ENCODE data around the gene TDRD1. TPM values are rescaled to one million over a fixed set of nuclear protein-coding genes. Genes with fewer than 3 reads are reported as not detected.

Gene TDRD1
- total RNA-seq, 3 donors from 2014 or later (not counting 1 experiment from before 2014, with no cell fraction given) = 0.08 to 0.33 (median 0.09) TPM

DNA sequence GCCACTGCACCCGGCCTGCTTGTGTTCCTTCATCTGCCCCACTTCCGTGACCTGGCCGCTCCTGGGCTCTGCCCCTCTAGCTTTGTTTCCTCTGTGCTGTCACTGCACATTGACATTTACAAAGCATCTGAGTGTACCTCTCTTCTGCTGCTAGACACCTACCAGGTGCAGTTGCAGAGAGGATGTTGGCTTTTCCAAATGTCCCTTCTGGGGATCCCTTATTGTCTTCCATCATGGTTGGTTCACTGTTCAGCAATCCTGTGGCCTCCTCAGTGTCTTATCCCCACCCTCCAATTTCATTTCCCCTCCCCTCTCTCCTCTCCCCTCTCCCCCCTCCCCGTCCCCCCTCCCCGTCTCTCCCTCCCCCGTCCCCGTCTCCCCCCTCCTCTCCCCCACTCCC, 73.7 kb downstream of the TDRD1 start:
- no peaks in the 10 kb centered on the region for H3K9me3 Mint-ChIP-seq
- H3K27ac ChIP-seq (ENCODE audit: low read length) = no peak overlapping the region
- no peaks in the 10 kb centered on the region for H3K36me3 Mint-ChIP-seq
- no peak for ATAC-seq
- H3K27ac Mint-ChIP-seq = no peak overlapping the region
- WGBS (ENCODE audit: insufficient coverage) = 94% methylated on average over 3 of the region's 7 CpGs
- H3K9me3 ChIP-seq (ENCODE audit: control insufficient read depth, insufficient read depth, low read length) = no peaks in the 10 kb centered on the region
- TF ChIP-seq, protein P1, sequence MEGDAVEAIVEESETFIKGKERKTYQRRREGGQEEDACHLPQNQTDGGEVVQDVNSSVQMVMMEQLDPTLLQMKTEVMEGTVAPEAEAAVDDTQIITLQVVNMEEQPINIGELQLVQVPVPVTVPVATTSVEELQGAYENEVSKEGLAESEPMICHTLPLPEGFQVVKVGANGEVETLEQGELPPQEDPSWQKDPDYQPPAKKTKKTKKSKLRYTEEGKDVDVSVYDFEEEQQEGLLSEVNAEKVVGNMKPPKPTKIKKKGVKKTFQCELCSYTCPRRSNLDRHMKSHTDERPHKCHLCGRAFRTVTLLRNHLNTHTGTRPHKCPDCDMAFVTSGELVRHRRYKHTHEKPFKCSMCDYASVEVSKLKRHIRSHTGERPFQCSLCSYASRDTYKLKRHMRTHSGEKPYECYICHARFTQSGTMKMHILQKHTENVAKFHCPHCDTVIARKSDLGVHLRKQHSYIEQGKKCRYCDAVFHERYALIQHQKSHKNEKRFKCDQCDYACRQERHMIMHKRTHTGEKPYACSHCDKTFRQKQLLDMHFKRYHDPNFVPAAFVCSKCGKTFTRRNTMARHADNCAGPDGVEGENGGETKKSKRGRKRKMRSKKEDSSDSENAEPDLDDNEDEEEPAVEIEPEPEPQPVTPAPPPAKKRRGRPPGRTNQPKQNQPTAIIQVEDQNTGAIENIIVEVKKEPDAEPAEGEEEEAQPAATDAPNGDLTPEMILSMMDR (IDR thresholded peaks at IDR 0.05) = no peak
- no peak for DNase-seq
- no peaks in the 10 kb centered on the region for H3K36me3 ChIP-seq (ENCODE audit: control insufficient read depth, insufficient read depth, low read length)
- H3K4me1 ChIP-seq (ENCODE audit: control insufficient read depth, insufficient read depth, low read length) = no peaks in the 10 kb centered on the region
- intact Hi-C loops (cut with micrococcal nuclease) = no loop called here
- peaks cover 0 to 4% of the 10 kb centered on the region in 2 donors for H3K27me3 Mint-ChIP-seq (ENCODE audit: low read depth in 2 of 2)
- no peaks in the 10 kb centered on the region for H3K27me3 ChIP-seq (ENCODE audit: control insufficient read depth, insufficient read depth, low read length)
- H3K4me3 ChIP-seq (ENCODE audit: low read length) = no peak overlapping the region
- no peaks in the 10 kb centered on the region for H3K4me1 Mint-ChIP-seq
- no peak overlapping the region for H3K4me3 Mint-ChIP-seq

DNA sequence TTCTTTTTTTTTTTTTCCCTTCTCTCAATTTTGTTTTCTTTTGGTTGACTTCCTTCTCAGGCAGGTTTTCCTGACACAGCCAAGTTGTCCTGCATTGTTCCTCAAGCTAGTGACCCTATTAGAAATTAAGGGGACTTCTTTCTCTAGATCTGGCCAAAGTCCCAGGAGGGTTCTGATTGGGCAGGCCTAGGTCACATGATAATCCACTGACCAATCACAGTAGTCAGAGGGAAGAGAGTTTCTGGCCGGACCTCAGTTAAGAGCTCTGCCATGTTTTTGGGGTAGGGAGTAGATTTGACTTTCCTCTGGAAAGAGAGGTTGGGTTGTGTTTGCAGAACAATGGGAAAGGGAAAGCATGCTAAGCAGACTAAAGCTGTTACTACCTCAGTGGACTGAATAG, 76.1 kb downstream of the TDRD1 start:
- Histone ChIP-seq H3K27me3 (ENCODE audit: control insufficient read depth, insufficient read depth, low read length) (no peaks in the 10 kb centered on the region), H3K36me3 (ENCODE audit: control insufficient read depth, insufficient read depth, low read length) (no peaks in the 10 kb centered on the region), H3K27ac (ENCODE audit: low read length) (no peak overlapping the region), H3K4me1 (ENCODE audit: control insufficient read depth, insufficient read depth, low read length) (no peaks in the 10 kb centered on the region), H3K4me3 (ENCODE audit: low read length) (no peak overlapping the region), H3K9me3 (ENCODE audit: control insufficient read depth, insufficient read depth, low read length) (no peaks in the 10 kb centered on the region)
- Mint-ChIP-seq H3K36me3 (no peaks in the 10 kb centered on the region), H3K27me3 (ENCODE audit: low read depth in 2 of 2) (peaks cover 0 to 6% of the 10 kb centered on the region in 2 donors), H3K27ac (no peak overlapping the region), H3K9me3 (no peaks in the 10 kb centered on the region), H3K4me1 (no peaks in the 10 kb centered on the region), H3K4me3 (no peak overlapping the region)
- WGBS (ENCODE audit: insufficient coverage) = 87% methylated on average over 1 of the region's 1 CpG
- DNase-seq = no peak
- TF ChIP-seq, protein P1 (IDR thresholded peaks at IDR 0.05) = no peak
- intact Hi-C loops (cut with micrococcal nuclease) = no loop called here
- ATAC-seq = no peak

DNA sequence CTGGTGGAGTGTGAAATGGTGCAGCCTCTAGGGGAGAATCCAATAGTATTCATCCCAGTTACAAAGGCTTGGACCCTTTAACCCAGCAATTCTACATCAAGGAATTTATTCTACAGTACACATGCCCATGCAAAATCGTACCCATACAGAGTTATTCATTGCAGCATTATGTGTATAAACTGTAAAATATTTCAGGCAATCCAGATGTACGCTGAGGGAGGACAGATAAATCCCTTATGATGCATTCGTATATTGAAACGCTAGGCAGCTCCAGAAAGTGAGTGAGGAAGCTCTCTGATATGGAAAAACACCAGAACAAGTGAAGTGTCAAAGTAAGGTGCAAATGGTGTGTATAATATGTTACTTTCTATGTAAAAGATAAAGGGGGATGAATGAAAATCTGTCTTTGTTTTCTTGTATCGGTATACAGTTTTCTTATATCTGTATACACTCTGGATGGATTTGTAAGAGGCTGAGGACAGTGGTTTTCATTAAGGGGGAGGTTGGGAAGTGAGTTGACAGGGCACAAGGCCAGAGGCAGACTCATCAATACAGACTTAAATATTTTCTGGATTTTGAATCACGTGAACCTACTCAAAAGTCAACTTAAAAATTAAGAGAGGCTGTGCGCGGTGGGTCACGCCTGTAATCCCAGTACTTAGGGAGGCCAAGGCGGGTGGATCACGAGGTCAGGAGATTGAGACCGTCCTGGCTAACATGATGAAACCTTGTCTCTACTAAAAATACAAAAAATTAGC, 77.0 kb downstream of the TDRD1 start:
- Histone ChIP-seq H3K4me1 (ENCODE audit: control insufficient read depth, insufficient read depth, low read length) (no peaks in the 10 kb centered on the region), H3K9me3 (ENCODE audit: control insufficient read depth, insufficient read depth, low read length) (no peaks in the 10 kb centered on the region), H3K36me3 (ENCODE audit: control insufficient read depth, insufficient read depth, low read length) (no peaks in the 10 kb centered on the region), H3K4me3 (ENCODE audit: low read length) (no peak overlapping the region), H3K27ac (ENCODE audit: low read length) (no peak overlapping the region), H3K27me3 (ENCODE audit: control insufficient read depth, insufficient read depth, low read length) (no peaks in the 10 kb centered on the region)
- intact Hi-C loops (cut with micrococcal nuclease) = no loop called here
- no peaks in the 10 kb centered on the region for H3K36me3 Mint-ChIP-seq
- TF ChIP-seq, protein P1 (IDR thresholded peaks at IDR 0.05) = no peak
- peaks cover 0 to 6% of the 10 kb centered on the region in 2 donors for H3K27me3 Mint-ChIP-seq (ENCODE audit: low read depth in 2 of 2)
- H3K4me1 Mint-ChIP-seq = no peaks in the 10 kb centered on the region
- ATAC-seq = no peak
- DNase-seq = no peak
- H3K4me3 Mint-ChIP-seq = no peak overlapping the region
- WGBS (ENCODE audit: insufficient coverage) = 86% methylated on average over 11 of the region's 12 CpGs
- no peaks in the 10 kb centered on the region for H3K9me3 Mint-ChIP-seq
- no peak overlapping the region for H3K27ac Mint-ChIP-seq

DNA sequence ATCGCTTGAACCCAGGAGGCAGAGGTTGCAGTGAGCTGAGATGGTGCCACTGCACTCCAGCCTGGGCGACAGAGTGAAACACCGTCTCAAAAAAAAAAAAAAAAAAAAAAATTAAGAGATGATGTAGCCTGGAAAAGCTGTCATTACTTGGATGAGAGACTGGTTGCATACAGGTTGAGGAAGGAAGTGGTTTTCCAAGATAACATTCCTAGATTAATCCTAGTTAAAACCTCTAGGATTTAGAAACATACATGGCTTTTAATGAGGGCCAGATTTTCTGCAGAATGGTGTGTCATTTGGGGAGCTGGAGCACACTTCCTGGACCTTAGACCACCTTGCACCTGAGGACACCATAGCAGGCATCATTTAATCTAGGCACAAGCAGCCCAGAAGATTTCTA, 77.7 kb downstream of the TDRD1 start:
- no peak overlapping the region for H3K4me3 Mint-ChIP-seq
- no peaks in the 10 kb centered on the region for H3K36me3 Mint-ChIP-seq
- no peaks in the 10 kb centered on the region for H3K4me1 Mint-ChIP-seq
- DNase-seq (no peak), ATAC-seq (no peak)
- H3K27ac Mint-ChIP-seq = no peak overlapping the region
- no peaks in the 10 kb centered on the region for H3K27me3 ChIP-seq (ENCODE audit: control insufficient read depth, insufficient read depth, low read length)
- no peaks in the 10 kb centered on the region for H3K4me1 ChIP-seq (ENCODE audit: control insufficient read depth, insufficient read depth, low read length)
- peaks cover 0 to 6% of the 10 kb centered on the region in 2 donors for H3K27me3 Mint-ChIP-seq (ENCODE audit: low read depth in 2 of 2)
- no peaks in the 10 kb centered on the region for H3K9me3 Mint-ChIP-seq
- no peak overlapping the region for H3K27ac ChIP-seq (ENCODE audit: low read length)
- H3K4me3 ChIP-seq (ENCODE audit: low read length) = no peak overlapping the region
- intact Hi-C loops (cut with micrococcal nuclease) = no loop called here
- WGBS (ENCODE audit: insufficient coverage) = 91% methylated on average over 3 of the region's 3 CpGs
- no peaks in the 10 kb centered on the region for H3K9me3 ChIP-seq (ENCODE audit: control insufficient read depth, insufficient read depth, low read length)
- H3K36me3 ChIP-seq (ENCODE audit: control insufficient read depth, insufficient read depth, low read length) = no peaks in the 10 kb centered on the region
- TF ChIP-seq, protein P1 (IDR thresholded peaks at IDR 0.05) = no peak
